RWPE1 (cell line): Measurements from ENCODE around the gene BMP7.

Experiments used
- CTCF ChIA-PET: fragments of 350-600 bp; sonication (Branson Sonifier 250); formaldehyde crosslinking; extraction: SDS; loops from one replicate; lab custom pipeline; 2021; lab: Yijun Ruan, JAX
- POLR2A ChIA-PET: fragments of 400-600 bp; formaldehyde crosslinking; extraction: SDS; loops from one replicate; lab custom pipeline; 2020; ENCODE audit warnings: antibody characterized with exemption; ENCODE audit not compliant: low non-redundant PET; lab: Yijun Ruan, JAX
- DNase-seq: peaks from one replicate; pipeline ENCODE4 v3.0.0; 2012; ENCODE audit warnings: low spot score
- H3K27ac ChIP-seq: fragments of 450-650 bp; 2 replicates; pipeline ENCODE4 v1.5.1; 2017
- CTCF ChIP-seq: fragments of 450-650 bp; conservative IDR thresholded peaks from 2 replicates; pipeline ENCODE4 v1.5.1; 2017; ENCODE audit warnings: low read depth, mild to moderate bottlenecking

BMP7 gene

DNA sequence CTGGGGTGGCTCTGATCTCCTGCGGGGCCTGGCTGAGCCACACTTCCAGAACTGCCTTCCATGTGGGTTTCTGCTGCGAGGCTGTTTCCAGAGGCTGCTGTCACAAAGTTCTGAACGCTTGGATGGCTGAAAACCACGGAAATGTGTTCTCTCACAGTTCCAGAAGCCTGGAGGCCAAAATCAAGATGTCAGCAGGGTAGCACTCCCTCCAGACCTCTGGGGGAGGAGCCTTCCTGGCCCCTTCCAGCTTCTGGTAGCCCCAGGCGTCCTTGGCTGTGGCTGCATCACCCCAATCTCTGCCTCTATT lies 23.7 kb upstream of the BMP7 start:
- TF ChIP-seq CTCF, result no peak
- CTCF ChIA-PET, result interaction anchor here (0.6 to 1.0 kb wide), 2 partner anchors 25 to 42 kb away, joined by 3 to 4 read pairs; no protein-coding TSS in a partner anchor
- no peak overlapping the region for H3K27ac ChIP-seq
- POLR2A ChIA-PET, result no interaction called here
- DNase-seq, result no peak

- DNase-seq, result no peak
- CTCF ChIA-PET, result no interaction called here
- TF ChIP-seq CTCF, result no peak
- H3K27ac ChIP-seq, result no peak overlapping the region
- POLR2A ChIA-PET, result interaction anchor here (0.6 kb wide), 1 partner anchor 34 kb away, joined by 3 read pairs; no protein-coding TSS in a partner anchor
Observed at GRCh38 chr20:57289391-57290177, 23.1 kb upstream of the BMP7 start.

- ChIA-PET POLR2A (interaction anchor here (0.6 kb wide), 1 partner anchor 35 kb away, joined by 3 read pairs; no protein-coding TSS in a partner anchor), CTCF (interaction anchor here (0.8 kb wide), 1 partner anchor 239 kb away, joined by 4 read pairs; no protein-coding TSS in a partner anchor)
- no peak for DNase-seq
- no peak overlapping the region for H3K27ac ChIP-seq
- TF ChIP-seq CTCF, result no peak
Observed at GRCh38 chr20:57288651-57289277, 22.3 kb upstream of the BMP7 start.

GRCh38 chr20:57287901-57288300 lies 21.5 kb upstream of the BMP7 start:
- CTCF ChIA-PET, result no interaction called here
- POLR2A ChIA-PET, result no interaction called here
- H3K27ac ChIP-seq, result no peak overlapping the region

DNA sequence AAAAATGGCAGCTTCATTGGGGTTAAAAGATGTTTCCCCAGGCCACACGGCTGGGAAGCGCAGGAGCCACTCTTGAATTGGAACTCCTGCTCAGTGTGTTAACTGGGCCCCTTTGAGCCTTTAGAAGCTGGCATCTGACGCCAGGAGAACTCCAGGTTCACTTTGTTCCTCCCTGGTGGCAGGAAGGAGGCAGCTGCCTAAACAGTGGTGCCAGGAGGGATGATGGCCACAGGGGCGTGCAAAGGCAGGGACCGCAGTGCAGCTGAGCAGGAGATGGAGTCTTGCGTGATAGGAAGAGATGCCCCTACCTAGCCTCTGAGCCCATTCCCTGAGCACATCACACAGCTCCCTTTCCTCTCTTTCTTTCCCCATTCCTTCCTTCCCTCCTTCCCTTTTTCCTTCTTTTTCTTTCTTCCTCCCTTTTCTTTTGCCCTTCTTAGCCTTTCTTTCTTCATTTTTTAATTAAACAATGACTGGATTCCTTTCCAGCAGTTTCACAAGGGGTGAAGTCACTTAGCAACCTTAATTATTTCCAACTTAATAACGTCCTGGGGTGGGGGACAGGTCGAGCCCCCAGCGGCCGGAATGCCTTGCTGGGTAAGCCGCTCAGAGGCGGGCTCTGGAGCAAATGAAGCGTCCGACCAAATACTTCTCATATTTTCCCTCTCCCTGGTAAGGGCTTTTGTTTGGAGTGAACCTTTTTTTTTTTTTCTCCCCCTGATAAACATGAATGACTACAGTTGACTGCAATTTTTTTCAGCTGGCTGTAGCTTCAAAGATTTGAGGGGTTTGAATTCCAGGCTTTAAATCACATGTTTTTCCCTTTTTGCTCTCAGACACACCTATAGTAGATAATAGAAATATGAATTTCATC lies 20.8 kb upstream of the BMP7 start:
- no peak overlapping the region for H3K27ac ChIP-seq
- POLR2A ChIA-PET, result no interaction called here
- CTCF ChIA-PET, result no interaction called here
- TF ChIP-seq CTCF, result no peak
- DNase-seq, result no peak

More at GRCh38 chr20:57287901-57288300, 21.5 kb upstream of the BMP7 start:
- no peak for DNase-seq
- TF ChIP-seq CTCF, result no peak

- no peak overlapping the region for H3K27ac ChIP-seq
- ChIA-PET POLR2A (no interaction called here), CTCF (interaction anchor here (0.6 to 1.1 kb wide), 3 partner anchors 11 to 16 kb away, joined by 3 read pairs; no protein-coding TSS in a partner anchor)
- DNase-seq, result no peak
- TF ChIP-seq CTCF, result no peak
Observed at GRCh38 chr20:57283860-57284259, 17.4 kb upstream of the BMP7 start.
